KMS-11 (cell line): Measurements from ENCODE around the gene NOTUM.

Experiments used
- H2AFZ ChIP-seq: fragments of 200-600 bp; sonication (generic); 2 replicates; pipeline ENCODE4 v1.6.1; 2016; ENCODE audit warnings: antibody characterized with exemption, mixed run types, low read depth
- H3K27ac ChIP-seq: fragments of 200-600 bp; sonication (generic); 2 replicates; pipeline ENCODE4 v1.6.1; 2016; ENCODE audit warnings: mild to moderate bottlenecking, mixed run types
- H3K27me3 ChIP-seq: fragments of 200-600 bp; sonication (generic); 2 replicates; pipeline ENCODE4 v1.6.1; 2017; ENCODE audit warnings: mild to moderate bottlenecking, low read depth, mixed run types, moderate library complexity; ENCODE audit not compliant: insufficient read depth
- H3K36me3 ChIP-seq: fragments of 200-600 bp; sonication (generic); 2 replicates; pipeline ENCODE4 v1.6.1; 2017; ENCODE audit warnings: mild to moderate bottlenecking, mixed run types; ENCODE audit not compliant: insufficient read depth
- H3K4me1 ChIP-seq: fragments of 200-600 bp; sonication (generic); 2 replicates; pipeline ENCODE4 v1.6.1; 2016; ENCODE audit warnings: mild to moderate bottlenecking, low read depth, mixed run types; ENCODE audit not compliant: poor library complexity, severe bottlenecking
- H3K4me2 ChIP-seq: fragments of 200-600 bp; sonication (generic); 2 replicates; pipeline ENCODE4 v1.7.0; 2016; ENCODE audit warnings: mild to moderate bottlenecking, mixed run types
- H3K4me3 ChIP-seq: fragments of 200-600 bp; sonication (generic); IDR thresholded peaks from 2 replicates; pipeline ENCODE4 v1.6.1; 2017; ENCODE audit warnings: low read depth, low read length, mixed read lengths; ENCODE audit not compliant: insufficient read depth
- H3K79me2 ChIP-seq: fragments of 200-600 bp; sonication (generic); 2 replicates; pipeline ENCODE4 v1.6.1; 2016; ENCODE audit warnings: low read depth, mixed run types; ENCODE audit not compliant: insufficient read depth
- H3K9ac ChIP-seq: fragments of 200-600 bp; sonication (generic); 2 replicates; pipeline ENCODE4 v1.6.1; 2016; ENCODE audit warnings: mild to moderate bottlenecking, mixed run types
- H4K20me1 ChIP-seq: fragments of 200-600 bp; sonication (generic); 2 replicates; pipeline ENCODE4 v1.6.1; 2016; ENCODE audit warnings: mild to moderate bottlenecking, mixed run types; ENCODE audit not compliant: insufficient read depth
- TF ChIP-seq, protein P1 (sequence below): fragments of 200-600 bp; sonication (generic); conservative IDR thresholded peaks from 2 replicates; pipeline ENCODE4 v1.6.1; 2017; ENCODE audit warnings: low read depth, mild to moderate bottlenecking, antibody characterized with exemption, low read length, moderate library complexity, mixed read lengths

Gene NOTUM

DNA sequence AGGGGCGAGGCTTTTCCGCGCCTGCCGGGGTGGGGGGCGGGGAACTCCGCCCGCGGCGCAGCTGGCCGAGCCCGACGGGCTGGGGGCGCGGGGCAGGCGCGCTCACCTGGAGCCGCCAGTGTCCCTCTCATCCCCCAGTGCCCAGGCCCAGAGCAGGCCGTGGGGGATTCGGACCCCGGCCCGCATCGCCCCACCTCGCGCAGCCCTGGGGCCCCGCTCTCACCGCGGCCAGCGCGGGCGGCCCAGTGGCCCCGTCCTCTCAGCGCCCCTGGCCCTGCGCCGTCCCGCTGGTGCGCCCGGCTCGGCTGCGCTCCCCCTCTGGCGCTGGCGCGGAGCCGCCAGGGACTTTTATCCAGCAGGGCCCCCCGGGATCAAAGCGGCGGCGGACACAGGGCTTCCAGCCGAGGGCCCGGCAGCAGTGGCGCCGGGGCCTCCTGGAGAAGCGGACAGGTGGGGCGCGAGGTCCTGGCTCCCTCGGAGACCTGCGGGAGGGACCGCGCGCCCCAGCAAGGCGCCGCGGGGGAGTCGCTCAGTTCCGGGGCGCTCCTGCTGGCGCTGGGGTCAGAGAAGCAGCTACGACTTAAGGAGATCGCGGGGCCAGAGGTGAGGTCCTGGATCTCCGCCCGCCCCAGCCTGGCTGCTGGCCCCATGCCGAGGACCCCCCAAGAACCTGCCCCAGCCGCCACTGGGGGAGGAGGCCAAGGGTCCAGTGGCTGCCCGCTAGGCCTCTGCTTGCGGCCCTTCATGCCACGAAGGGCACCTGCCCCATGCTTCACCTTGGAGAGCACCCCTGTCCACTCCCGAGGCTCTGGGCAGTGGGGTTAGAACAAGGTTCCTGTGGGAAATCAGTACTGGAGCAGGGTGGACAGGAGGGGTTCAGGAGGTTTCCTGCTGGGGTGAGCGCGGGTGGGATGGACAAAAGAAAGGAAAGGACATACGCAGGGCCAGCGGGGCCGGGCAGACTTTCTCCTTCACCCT is 823 bp upstream of the NOTUM start:
- H2AFZ ChIP-seq, result no peak overlapping the region
- H3K4me2 ChIP-seq, result no peak overlapping the region
- no peaks in the 10 kb centered on the region for H3K36me3 ChIP-seq
- no peak overlapping the region for H3K4me3 ChIP-seq
- no peaks in the 10 kb centered on the region for H3K79me2 ChIP-seq
- no peaks in the 10 kb centered on the region for H4K20me1 ChIP-seq
- H3K27me3 ChIP-seq, result peaks cover 80% of the 10 kb centered on the region
- no peak overlapping the region for H3K27ac ChIP-seq
- TF ChIP-seq, protein P1, sequence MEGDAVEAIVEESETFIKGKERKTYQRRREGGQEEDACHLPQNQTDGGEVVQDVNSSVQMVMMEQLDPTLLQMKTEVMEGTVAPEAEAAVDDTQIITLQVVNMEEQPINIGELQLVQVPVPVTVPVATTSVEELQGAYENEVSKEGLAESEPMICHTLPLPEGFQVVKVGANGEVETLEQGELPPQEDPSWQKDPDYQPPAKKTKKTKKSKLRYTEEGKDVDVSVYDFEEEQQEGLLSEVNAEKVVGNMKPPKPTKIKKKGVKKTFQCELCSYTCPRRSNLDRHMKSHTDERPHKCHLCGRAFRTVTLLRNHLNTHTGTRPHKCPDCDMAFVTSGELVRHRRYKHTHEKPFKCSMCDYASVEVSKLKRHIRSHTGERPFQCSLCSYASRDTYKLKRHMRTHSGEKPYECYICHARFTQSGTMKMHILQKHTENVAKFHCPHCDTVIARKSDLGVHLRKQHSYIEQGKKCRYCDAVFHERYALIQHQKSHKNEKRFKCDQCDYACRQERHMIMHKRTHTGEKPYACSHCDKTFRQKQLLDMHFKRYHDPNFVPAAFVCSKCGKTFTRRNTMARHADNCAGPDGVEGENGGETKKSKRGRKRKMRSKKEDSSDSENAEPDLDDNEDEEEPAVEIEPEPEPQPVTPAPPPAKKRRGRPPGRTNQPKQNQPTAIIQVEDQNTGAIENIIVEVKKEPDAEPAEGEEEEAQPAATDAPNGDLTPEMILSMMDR, result no peak
- H3K9ac ChIP-seq, result no peak overlapping the region
- no peaks in the 10 kb centered on the region for H3K4me1 ChIP-seq

DNA sequence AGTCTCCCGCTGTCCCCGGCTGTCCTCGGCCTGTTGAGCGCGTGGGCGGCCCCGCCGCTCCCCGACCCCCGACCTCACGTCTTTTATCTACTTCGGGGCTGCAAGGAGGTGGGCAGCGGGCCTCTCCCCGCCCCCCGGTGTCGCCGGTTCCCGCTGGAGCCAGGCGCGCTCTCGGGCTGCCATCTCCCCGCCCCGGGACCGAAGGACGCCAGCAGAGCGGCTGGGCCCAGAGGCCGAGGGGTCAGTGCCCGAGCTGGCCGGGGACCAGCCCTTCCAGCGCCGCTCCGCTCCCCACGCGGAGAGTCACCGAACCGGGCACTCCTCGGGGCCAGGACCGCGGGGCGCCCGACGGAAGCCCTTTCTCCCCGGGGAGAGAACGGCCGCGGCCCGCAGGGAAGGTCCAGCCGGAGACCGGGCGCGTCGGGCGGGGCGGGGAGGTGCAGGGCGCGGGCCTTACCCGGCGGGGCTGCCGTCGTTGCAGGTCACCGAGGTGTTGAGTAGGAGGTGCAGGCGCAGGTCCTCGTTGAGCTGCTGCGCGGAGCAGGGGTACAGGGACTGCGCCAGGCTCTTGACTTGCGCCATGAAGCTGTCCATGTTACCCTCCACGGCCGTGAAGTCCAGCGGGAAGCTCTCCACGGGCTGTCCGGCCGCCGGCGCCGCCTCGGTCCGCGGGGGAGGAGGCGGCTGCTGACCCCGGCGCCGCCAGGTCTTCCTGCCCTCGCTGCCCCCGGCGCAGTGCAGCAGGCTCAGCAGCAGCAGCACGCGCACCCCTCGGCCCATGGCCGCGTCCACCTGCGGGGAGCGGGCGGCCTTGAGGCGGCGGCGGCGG is 643 bp downstream of the NOTUM start:
- Histone ChIP-seq H3K79me2 (no peaks in the 10 kb centered on the region), H3K9ac (no peak overlapping the region), H3K4me2 (no peak overlapping the region), H4K20me1 (no peaks in the 10 kb centered on the region), H3K4me1 (no peaks in the 10 kb centered on the region), H3K36me3 (no peaks in the 10 kb centered on the region), H2AFZ (no peak overlapping the region; the same call in 1 of the 2 replicates), H3K27ac (no peak overlapping the region), H3K4me3 (no peak overlapping the region), H3K27me3 (peaks cover 71% of the 10 kb centered on the region)
- TF ChIP-seq, protein P1, result no peak

DNA sequence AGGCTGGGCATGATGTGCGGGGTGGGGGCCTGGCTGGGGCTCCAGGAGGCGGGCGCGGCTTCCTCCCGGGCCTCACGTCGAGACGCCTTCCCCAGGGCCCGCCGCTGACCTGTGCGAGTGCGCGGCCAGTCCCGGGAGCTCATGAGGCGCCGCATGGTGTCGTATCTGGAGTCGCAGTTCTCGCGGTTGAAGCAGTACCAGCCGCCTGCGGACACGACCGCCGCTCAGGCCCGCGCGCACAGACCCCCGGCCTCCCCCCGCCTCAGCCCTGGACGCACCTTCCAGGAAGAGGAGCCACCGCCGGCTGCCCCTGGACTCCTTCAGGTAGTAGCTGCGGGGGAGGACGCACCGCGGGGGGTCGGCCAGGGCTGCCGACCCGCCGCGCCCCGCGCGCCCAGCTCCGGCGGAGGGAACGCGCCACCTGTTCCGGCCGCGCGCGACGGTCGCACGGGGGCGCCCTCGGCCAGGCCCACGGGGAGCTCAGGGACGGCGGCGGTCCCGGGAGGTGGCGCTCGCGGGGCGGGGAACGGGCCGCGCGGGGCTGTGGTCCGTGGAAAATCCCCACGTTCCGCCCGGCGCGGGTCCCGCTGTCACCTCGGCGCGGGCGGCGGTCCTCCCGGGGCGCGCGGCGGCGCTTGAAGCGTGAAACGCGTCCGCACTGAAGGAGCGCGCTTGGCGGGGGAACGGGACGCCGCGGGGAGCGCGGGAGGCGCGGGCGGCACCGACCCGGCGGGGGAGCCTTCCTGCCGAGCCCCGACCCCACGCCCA is 1.4 kb downstream of the NOTUM start:
- no peaks in the 10 kb centered on the region for H3K4me1 ChIP-seq
- peaks cover 69% of the 10 kb centered on the region for H3K27me3 ChIP-seq
- no peak overlapping the region for H3K27ac ChIP-seq
- TF ChIP-seq, protein P1, result peak; percentile 40; the same call in 1 of the 2 replicates
- H4K20me1 ChIP-seq, result no peaks in the 10 kb centered on the region
- no peak overlapping the region for H3K9ac ChIP-seq
- peak overlapping the region; percentile 52; the same call in 1 of the 2 replicates for H2AFZ ChIP-seq
- no peaks in the 10 kb centered on the region for H3K79me2 ChIP-seq
- H3K36me3 ChIP-seq, result no peaks in the 10 kb centered on the region
- no peak overlapping the region for H3K4me3 ChIP-seq
- H3K4me2 ChIP-seq, result no peak overlapping the region; the same call in 1 of the 2 replicates
